AG09309 (cell line): Measurements from ENCODE around the gene OR14J1.
"Not testable (repeated sequence)": the region's sequence is repeated elsewhere in the genome, so short reads cannot be mapped to it uniquely, and the experiment has no call there.

Experiments used
- DNase-seq: peaks from one replicate; pipeline ENCODE4 v3.0.0-alpha.2; 2010; ENCODE audit warnings: low read depth
- H3K4me3 ChIP-seq: 2 replicates; pipeline ENCODE4 v1.5.1; 2011; ENCODE audit warnings: mild to moderate bottlenecking, low read depth, low read length, moderate library complexity; ENCODE audit not compliant: control insufficient read depth
- CTCF ChIP-seq: IDR thresholded peaks from 2 replicates; pipeline ENCODE4 v1.5.1; 2011; ENCODE audit warnings: mild to moderate bottlenecking, low read depth, low read length, inconsistent platforms; ENCODE audit not compliant: insufficient read depth, control insufficient read depth; ENCODE audit errors: missing control alignments

Gene OR14J1

GRCh38 chr6:29295623-29296022, 5.9 kb upstream of the OR14J1 start:
- no peak for DNase-seq
- no peak for TF ChIP-seq CTCF
- no peak overlapping the region for H3K4me3 ChIP-seq

GRCh38 chr6:29319931-29320330, 18.4 kb downstream of the OR14J1 start:
- no peak overlapping the region for H3K4me3 ChIP-seq
- TF ChIP-seq CTCF = no peak
- DNase-seq = no peak

DNA sequence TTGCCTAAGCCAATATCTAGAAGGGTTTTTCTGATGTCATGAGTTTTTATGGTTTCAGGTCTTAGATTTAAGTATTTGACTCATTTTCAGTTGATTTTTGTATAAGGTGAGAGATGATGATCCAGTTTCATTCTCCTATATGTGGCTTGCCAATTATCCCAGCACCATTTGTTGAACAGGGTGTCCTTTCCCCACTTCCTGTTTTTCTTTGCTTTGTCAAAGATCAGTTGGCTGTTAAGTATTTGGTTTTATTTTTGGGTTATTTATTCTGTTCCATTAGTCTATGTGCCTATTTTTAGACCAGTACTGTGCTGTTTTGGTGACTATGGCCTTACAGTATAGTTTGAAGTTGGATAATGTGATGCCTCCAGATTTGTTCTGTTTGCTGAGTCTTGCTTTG, 21.8 kb downstream of the OR14J1 start:
- H3K4me3 ChIP-seq, DNase-seq: not testable (repeated sequence)

DNA sequence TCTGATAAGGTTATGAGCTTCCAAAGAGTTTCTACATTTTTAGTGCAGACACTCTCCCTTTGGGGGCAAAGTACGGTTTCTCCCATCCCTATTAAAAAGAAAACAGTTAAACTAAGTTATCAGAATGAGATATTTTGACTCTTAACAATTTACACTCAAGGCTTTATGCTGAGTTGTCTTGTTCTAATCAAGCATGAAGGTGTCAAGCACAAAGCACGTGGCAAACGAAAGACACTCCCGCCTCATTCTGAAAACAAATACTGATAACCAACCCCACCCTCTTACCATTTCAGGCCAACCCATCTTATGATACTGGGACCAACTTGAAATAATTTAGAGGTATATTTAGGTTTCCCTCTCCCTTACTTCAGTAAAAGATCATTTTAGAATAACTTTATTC, 24.3 kb downstream of the OR14J1 start:
- H3K4me3 ChIP-seq = no peak overlapping the region
- DNase-seq = no peak
- no peak for TF ChIP-seq CTCF

GRCh38 chr6:29332676-29333075, 31.2 kb downstream of the OR14J1 start:
- no peak for DNase-seq
- TF ChIP-seq CTCF = no peak
- no peak overlapping the region for H3K4me3 ChIP-seq

DNA sequence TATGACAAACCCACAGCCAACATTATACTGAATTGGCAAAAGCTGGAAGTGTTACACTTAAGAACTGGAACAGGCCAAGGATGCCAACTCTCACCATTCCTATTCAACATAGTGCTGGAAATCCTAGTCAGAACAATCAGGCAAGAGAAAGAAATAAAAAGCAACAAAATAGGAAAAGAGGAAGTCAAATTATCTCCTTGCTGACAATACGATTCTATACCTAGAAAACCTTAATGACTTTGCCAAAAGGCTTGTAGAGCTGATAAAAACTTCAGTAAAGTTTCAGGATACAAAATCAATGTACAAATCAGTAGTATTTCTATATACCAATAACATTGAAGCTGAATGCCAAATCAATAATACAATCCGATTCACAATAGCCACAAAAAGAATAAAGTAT, 34.8 kb downstream of the OR14J1 start:
- DNase-seq = no peak
- no peak overlapping the region for H3K4me3 ChIP-seq
- no peak for TF ChIP-seq CTCF

- no peak overlapping the region for H3K4me3 ChIP-seq
- no peak for DNase-seq
- no peak for TF ChIP-seq CTCF
Measured at GRCh38 chr6:29345380-29345779, 43.9 kb downstream of the OR14J1 start.

DNA sequence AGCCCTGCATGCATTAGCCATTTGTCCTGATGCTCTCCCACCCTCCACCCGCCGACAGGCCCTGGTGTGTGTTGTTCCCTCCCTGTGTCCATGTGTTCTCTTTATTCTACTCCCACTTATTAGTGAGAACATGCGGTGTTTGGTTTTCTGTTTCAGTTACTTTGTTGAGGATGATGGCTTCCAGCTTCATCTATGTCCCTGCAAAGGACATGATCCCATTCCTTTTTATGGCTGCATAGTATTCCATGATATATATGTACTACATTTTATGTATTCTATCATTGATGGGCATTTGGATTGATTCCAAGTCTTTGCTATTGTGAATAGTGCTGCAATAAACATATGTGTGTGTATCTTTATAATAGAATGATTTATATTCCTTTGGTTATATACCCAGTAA, 47.8 kb downstream of the OR14J1 start:
- H3K4me3 ChIP-seq, DNase-seq: not testable (repeated sequence)
